Mesenchymal stem cell (in vitro differentiated cells and primary cell): ENCODE results near the gene ADGRV1.
A peak's percentile ranks its signal among the peaks of the same experiment; 100 is the strongest.
"Not testable (repeated sequence)": the region's sequence is repeated elsewhere in the genome, so short reads cannot be mapped to it uniquely, and the experiment has no call there.

Source experiments
- DNase-seq: peaks from one replicate; pipeline ENCODE4 v3.0.0-alpha.2; 2013
- H2AFZ ChIP-seq: one replicate; pipeline ENCODE4 v1.6.1; 2013; ENCODE audit warnings: low read depth, mild to moderate bottlenecking, control low read depth, inconsistent platforms, low read length, moderate library complexity
- H2AK5ac ChIP-seq: 2 replicates; pipeline ENCODE4 v1.6.1; 2013; ENCODE audit warnings: low read length, moderate library complexity, mild to moderate bottlenecking, inconsistent platforms; ENCODE audit not compliant: severe bottlenecking
- H2BK120ac ChIP-seq: one replicate; pipeline ENCODE4 v1.6.1; 2013; ENCODE audit warnings: low read depth, mild to moderate bottlenecking, inconsistent platforms, low read length, moderate library complexity
- H2BK12ac ChIP-seq, 2 experiments: one replicate each; pipeline ENCODE4 v1.6.1; 2013; ENCODE audit warnings: inconsistent platforms in 2 of 2, low read length in 2 of 2, mild to moderate bottlenecking in 2 of 2, moderate library complexity in 2 of 2, control low read depth in 1 of 2
- H2BK15ac ChIP-seq: one replicate; pipeline ENCODE4 v1.6.1; 2013; ENCODE audit warnings: mild to moderate bottlenecking, low read depth, inconsistent platforms; ENCODE audit not compliant: poor library complexity, severe bottlenecking
- H2BK5ac ChIP-seq: 2 replicates; pipeline ENCODE4 v1.6.1; 2013; ENCODE audit warnings: low read depth, mild to moderate bottlenecking, low read length, control low read depth, inconsistent platforms; ENCODE audit not compliant: poor library complexity, severe bottlenecking
- H3K14ac ChIP-seq, 2 experiments: one replicate each; pipeline ENCODE4 v1.6.1; 2013; ENCODE audit warnings: inconsistent platforms in 2 of 2, low read length in 2 of 2, control low read depth in 1 of 2, mild to moderate bottlenecking in 1 of 2, moderate library complexity in 1 of 2
- H3K18ac ChIP-seq, 2 experiments: one replicate each; pipeline ENCODE4 v1.6.1; 2013; ENCODE audit warnings: inconsistent platforms in 2 of 2, low read length in 2 of 2, control low read depth in 1 of 2, low read depth in 1 of 2, mild to moderate bottlenecking in 1 of 2
- H3K23ac ChIP-seq, 2 experiments: one replicate each; pipeline ENCODE4 v1.6.1; 2013; ENCODE audit warnings: inconsistent platforms in 2 of 2, low read length in 2 of 2, mild to moderate bottlenecking in 2 of 2, moderate library complexity in 2 of 2, control low read depth in 1 of 2
- H3K27ac ChIP-seq: 2 replicates; pipeline ENCODE4 v1.5.1; 2013; ENCODE audit warnings: mild to moderate bottlenecking, moderate library complexity, low read length, control low read depth, inconsistent platforms; ENCODE audit not compliant: poor library complexity, severe bottlenecking
- H3K27me3 ChIP-seq, 2 experiments: 2 replicates each; pipeline versions ENCODE4 v1.6.1 to v1.7.0; 2013; ENCODE audit warnings: low read length in 2 of 2, mild to moderate bottlenecking in 2 of 2, moderate library complexity in 2 of 2, control low read depth in 1 of 2, inconsistent platforms in 1 of 2; ENCODE audit not compliant: control insufficient read depth in 1 of 2, insufficient read depth in 1 of 2
- H3K36me3 ChIP-seq, 2 experiments: 2 replicates each; pipeline versions ENCODE4 v1.6.1 to v1.7.0; 2013; ENCODE audit warnings: low read length in 2 of 2, control low read depth in 1 of 2, inconsistent platforms in 1 of 2, low read depth in 1 of 2, mild to moderate bottlenecking in 1 of 2; ENCODE audit not compliant: insufficient read depth in 2 of 2, control insufficient read depth in 1 of 2
- H3K4ac ChIP-seq, 2 experiments: one replicate each; pipeline ENCODE4 v1.6.1; 2013; ENCODE audit warnings: inconsistent platforms in 2 of 2, low read length in 2 of 2, mild to moderate bottlenecking in 2 of 2, moderate library complexity in 2 of 2, control low read depth in 1 of 2, low read depth in 1 of 2
- H3K4me1 ChIP-seq: 2 replicates; pipeline ENCODE4 v1.6.1; 2013; ENCODE audit warnings: low read depth, low read length, control low read depth; ENCODE audit not compliant: control insufficient read depth, insufficient read depth
- H3K4me2 ChIP-seq: 2 replicates; pipeline ENCODE4 v1.6.1; 2013; ENCODE audit warnings: low read length, mild to moderate bottlenecking, inconsistent platforms; ENCODE audit not compliant: poor library complexity, severe bottlenecking
- H3K4me3 ChIP-seq, 2 experiments: 2 replicates each; pipeline versions ENCODE4 v1.5.1 to v1.7.0; 2013; ENCODE audit warnings: low read length in 2 of 2, mild to moderate bottlenecking in 2 of 2, control low read depth in 1 of 2, low read depth in 1 of 2; ENCODE audit not compliant: insufficient read depth in 1 of 2
- H3K79me1 ChIP-seq: replicated peaks from 2 replicates; pipeline ENCODE4 v1.6.1; 2013; ENCODE audit warnings: mild to moderate bottlenecking, control low read depth, low read length, inconsistent platforms; ENCODE audit not compliant: poor library complexity, severe bottlenecking
- H3K9ac ChIP-seq: 2 replicates; pipeline ENCODE4 v1.7.0; 2013; ENCODE audit warnings: mild to moderate bottlenecking, low read length, moderate library complexity
- H3K9me3 ChIP-seq: 2 replicates; pipeline ENCODE4 v1.7.0; 2013; ENCODE audit warnings: mild to moderate bottlenecking, low read length; ENCODE audit not compliant: control insufficient read depth
- H4K8ac ChIP-seq: one replicate; pipeline ENCODE4 v1.6.1; 2013; ENCODE audit warnings: inconsistent platforms, mild to moderate bottlenecking, low read length, moderate library complexity
- H4K91ac ChIP-seq: one replicate; pipeline ENCODE4 v1.6.1; 2013; ENCODE audit warnings: mild to moderate bottlenecking, low read length, inconsistent platforms
- WGBS: methylation state at CpG from one replicate; pipeline ENCODE4 v1.1.7; 2013; ENCODE audit warnings: mixed read lengths; 5-methylcytosine and 5-hydroxymethylcytosine counted together

ADGRV1 gene

DNA sequence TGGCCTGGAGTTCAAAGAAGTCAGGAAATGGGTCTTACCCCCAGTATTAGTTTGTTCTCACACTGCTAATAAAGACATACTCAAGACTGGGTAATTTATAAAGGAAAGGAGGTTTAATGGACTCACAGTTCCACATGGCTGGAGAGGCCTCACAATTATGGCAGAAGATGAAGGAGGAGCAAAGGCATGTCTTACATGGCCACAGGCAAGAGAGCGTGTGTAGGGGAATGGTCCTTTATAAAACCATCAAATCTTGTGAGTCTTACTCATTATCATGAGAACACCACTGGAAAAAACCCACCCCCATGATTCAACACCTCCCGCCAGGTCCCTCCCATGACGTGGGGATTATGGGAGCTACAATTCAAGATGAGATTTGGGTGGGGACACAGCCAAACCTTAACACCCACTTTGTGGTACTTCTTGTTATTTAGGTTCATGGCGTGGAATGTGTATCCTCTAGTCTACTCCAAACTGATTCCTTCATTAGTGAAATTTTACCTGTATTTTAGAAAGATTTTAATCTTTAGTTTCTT is 211.5 kb downstream of the ADGRV1 start:
- DNase-seq, H2AFZ ChIP-seq, H2BK12ac ChIP-seq, H2BK5ac ChIP-seq, H3K4me1 ChIP-seq, H2AK5ac ChIP-seq, H3K9ac ChIP-seq, H3K14ac ChIP-seq, H3K23ac ChIP-seq, H3K36me3 ChIP-seq, H3K4me3 ChIP-seq, H2BK15ac ChIP-seq, H4K91ac ChIP-seq, H3K27ac ChIP-seq, H3K4me2 ChIP-seq, H3K18ac ChIP-seq, H4K8ac ChIP-seq, H3K9me3 ChIP-seq, H3K79me1 ChIP-seq, H2BK120ac ChIP-seq, H3K4ac ChIP-seq, H3K27me3 ChIP-seq: not testable (repeated sequence)
- 100% methylated on average over 2 of the region's 4 CpGs for WGBS

GRCh38 chr5:90777959-90778358 is 219.4 kb downstream of the ADGRV1 start:
- Histone ChIP-seq H3K27ac (no peak overlapping the region), H3K4me2 (no peak overlapping the region), H3K18ac (no peak overlapping the region), H2BK120ac (no peak overlapping the region), H3K4me3 (no peak overlapping the region), H3K4me1 (no peaks in the 10 kb centered on the region), H2BK15ac (no peak overlapping the region), H2BK12ac (no peak overlapping the region), H4K91ac (no peak overlapping the region), H4K8ac (no peak overlapping the region), H2BK5ac (no peak overlapping the region), H3K23ac (no peak overlapping the region), H3K14ac (no peak overlapping the region), H3K27me3 (no peaks in the 10 kb centered on the region), H3K9ac (no peak overlapping the region), H3K79me1 (no peaks in the 10 kb centered on the region), H3K36me3 (no peaks in the 10 kb centered on the region), H2AFZ (no peak overlapping the region), H3K9me3 (no peaks in the 10 kb centered on the region), H3K4ac (no peak overlapping the region), H2AK5ac (no peak overlapping the region)
- no peak for DNase-seq
- 93% methylated on average over 6 of the region's 6 CpGs for WGBS

DNA sequence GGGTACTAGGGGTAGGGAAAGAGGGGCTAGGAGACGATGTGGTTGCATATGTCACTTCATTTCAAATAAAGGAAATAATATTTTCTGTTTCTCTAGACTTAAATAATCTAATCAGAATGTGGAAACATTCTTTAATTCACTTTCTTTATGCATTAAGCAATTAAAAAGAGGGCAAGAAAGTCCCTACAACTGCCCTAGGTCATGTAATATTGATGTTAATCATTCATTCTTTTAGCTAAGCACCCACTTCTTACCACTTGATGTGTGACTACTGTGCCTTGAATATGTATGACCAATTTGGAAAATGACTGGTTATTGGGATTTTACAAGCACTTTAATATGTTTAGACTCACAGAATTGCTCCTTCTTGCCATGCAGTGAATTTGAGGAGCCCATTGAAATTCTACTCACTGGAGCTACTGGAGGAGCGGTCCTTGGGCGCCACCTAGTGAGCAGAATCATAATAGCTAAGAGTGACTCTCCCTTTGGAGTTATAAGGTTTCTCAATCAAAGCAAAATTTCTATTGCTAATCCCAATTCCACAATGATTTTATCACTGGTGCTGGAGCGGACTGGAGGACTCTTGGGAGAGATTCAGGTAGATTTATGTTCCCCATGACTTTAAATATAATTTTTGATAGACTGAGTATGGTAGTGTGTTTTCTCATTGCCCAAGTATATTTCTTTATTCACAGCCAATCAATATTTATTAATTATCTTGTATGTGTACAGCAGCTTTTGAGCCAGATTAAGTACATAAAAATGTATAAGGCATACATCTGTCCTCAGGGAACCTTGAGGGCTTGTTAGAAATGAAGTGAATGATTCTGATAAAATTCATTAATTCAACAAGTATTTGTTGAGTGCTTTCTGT is 225.1 kb downstream of the ADGRV1 start:
- WGBS = 0% methylated on average over 1 of the region's 4 CpGs
- H2BK15ac ChIP-seq = no peak overlapping the region
- H4K91ac ChIP-seq = no peak overlapping the region
- no peak overlapping the region for H3K23ac ChIP-seq
- no peaks in the 10 kb centered on the region for H3K4me1 ChIP-seq
- H3K36me3 ChIP-seq = no peaks in the 10 kb centered on the region
- no peak overlapping the region for H2BK120ac ChIP-seq
- no peaks in the 10 kb centered on the region for H3K79me1 ChIP-seq
- no peak overlapping the region for H3K18ac ChIP-seq
- no peak overlapping the region for H4K8ac ChIP-seq
- H2AK5ac ChIP-seq = no peak overlapping the region
- no peak overlapping the region for H3K4me3 ChIP-seq
- H2BK5ac ChIP-seq = no peak overlapping the region
- no peak overlapping the region for H3K4me2 ChIP-seq
- H2BK12ac ChIP-seq = no peak overlapping the region
- H3K9ac ChIP-seq = no peak overlapping the region
- H3K14ac ChIP-seq = no peak overlapping the region
- H2AFZ ChIP-seq = no peak overlapping the region
- peaks cover 0 to 5% of the 10 kb centered on the region in 2 experiments for H3K27me3 ChIP-seq
- peak; percentile 66 for DNase-seq
- H3K9me3 ChIP-seq = no peaks in the 10 kb centered on the region
- no peak overlapping the region for H3K4ac ChIP-seq
- H3K27ac ChIP-seq = no peak overlapping the region

DNA sequence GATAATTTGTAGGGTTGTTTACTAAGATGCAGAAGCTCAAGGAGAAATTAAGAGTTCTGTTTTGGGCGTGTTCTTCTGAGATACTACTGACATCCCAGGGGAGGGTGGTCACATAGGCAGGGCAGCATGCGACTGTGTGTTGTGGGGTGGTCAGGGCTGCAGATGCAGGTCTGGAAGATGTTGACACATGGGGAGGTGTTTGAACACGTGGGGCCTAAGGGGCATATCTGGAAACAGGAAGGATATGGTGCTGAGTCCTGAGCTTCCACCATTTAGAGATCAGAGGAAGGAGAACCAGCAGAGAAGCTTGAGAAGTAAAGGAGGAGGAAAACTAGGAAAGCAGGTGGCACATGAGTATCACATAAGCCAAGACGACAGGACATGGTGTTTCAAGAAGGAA is 228.2 kb downstream of the ADGRV1 start:
- no peak overlapping the region for H2BK5ac ChIP-seq
- 87% methylated on average over 4 of the region's 4 CpGs for WGBS
- H3K14ac ChIP-seq = no peak overlapping the region
- H2BK15ac ChIP-seq = no peak overlapping the region
- no peak overlapping the region for H2AK5ac ChIP-seq
- H3K36me3 ChIP-seq = no peaks in the 10 kb centered on the region
- H3K27me3 ChIP-seq = peaks cover 0 to 5% of the 10 kb centered on the region in 2 experiments
- H2BK120ac ChIP-seq = no peak overlapping the region
- no peaks in the 10 kb centered on the region for H3K79me1 ChIP-seq
- H3K4ac ChIP-seq = no peak overlapping the region
- no peak for DNase-seq
- H4K8ac ChIP-seq = no peak overlapping the region
- H3K4me1 ChIP-seq = no peaks in the 10 kb centered on the region
- no peak overlapping the region for H3K4me2 ChIP-seq
- no peak overlapping the region for H3K23ac ChIP-seq
- H4K91ac ChIP-seq = no peak overlapping the region
- H2BK12ac ChIP-seq = no peak overlapping the region
- H3K4me3 ChIP-seq = no peak overlapping the region
- H3K9me3 ChIP-seq = no peaks in the 10 kb centered on the region
- no peak overlapping the region for H3K27ac ChIP-seq
- no peak overlapping the region for H2AFZ ChIP-seq
- H3K18ac ChIP-seq = no peak overlapping the region
- no peak overlapping the region for H3K9ac ChIP-seq
